ENCODE results near the gene ST8SIA6. TPM values are rescaled to one million over a fixed set of nuclear protein-coding genes. Genes with fewer than 3 reads are reported as not detected.

ST8SIA6 gene
- total RNA-seq, 4 donors from 2014 or later: 0.45 to 5.6 (median 1.5) TPM

DNA sequence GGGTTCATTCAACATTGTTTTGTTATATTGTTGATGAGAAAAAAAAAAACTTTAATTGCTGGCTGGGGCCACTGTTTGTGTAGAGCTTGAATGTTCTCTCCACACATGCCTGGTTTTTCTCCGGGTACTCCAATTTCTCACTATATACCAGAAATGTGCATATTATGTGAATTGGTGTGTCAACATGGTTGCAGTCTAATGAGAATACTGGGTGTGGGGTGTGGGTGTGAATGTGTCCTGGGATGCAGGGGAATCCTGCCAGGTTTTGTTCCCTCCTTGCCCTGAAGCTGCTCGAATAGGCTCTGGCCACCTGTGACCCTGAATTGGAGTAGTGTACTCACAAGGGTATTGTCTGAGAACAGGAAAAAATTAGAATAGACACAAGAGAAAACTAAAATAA lies 145.0 kb downstream of the ST8SIA6 start:
- no peaks in the 10 kb centered on the region for H3K4me1 ChIP-seq
- no peaks in the 10 kb centered on the region for H3K27me3 ChIP-seq
- DNase-seq: no peak
- H3K36me3 ChIP-seq: no peaks in the 10 kb centered on the region
- TF ChIP-seq, protein P1, sequence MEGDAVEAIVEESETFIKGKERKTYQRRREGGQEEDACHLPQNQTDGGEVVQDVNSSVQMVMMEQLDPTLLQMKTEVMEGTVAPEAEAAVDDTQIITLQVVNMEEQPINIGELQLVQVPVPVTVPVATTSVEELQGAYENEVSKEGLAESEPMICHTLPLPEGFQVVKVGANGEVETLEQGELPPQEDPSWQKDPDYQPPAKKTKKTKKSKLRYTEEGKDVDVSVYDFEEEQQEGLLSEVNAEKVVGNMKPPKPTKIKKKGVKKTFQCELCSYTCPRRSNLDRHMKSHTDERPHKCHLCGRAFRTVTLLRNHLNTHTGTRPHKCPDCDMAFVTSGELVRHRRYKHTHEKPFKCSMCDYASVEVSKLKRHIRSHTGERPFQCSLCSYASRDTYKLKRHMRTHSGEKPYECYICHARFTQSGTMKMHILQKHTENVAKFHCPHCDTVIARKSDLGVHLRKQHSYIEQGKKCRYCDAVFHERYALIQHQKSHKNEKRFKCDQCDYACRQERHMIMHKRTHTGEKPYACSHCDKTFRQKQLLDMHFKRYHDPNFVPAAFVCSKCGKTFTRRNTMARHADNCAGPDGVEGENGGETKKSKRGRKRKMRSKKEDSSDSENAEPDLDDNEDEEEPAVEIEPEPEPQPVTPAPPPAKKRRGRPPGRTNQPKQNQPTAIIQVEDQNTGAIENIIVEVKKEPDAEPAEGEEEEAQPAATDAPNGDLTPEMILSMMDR (IDR thresholded peaks at IDR 0.05): no peak
- no peak for TF ChIP-seq POLR2A (IDR thresholded peaks at IDR 0.05)
- no peak overlapping the region for H3K27ac ChIP-seq
- WGBS, 2 donors: 62 to 66% methylated on average over 2 of the region's 2 CpGs
- intact Hi-C loops (cut with DNase I): no loop called here
- H3K9me3 ChIP-seq: no peaks in the 10 kb centered on the region
- H3K4me3 ChIP-seq (replicated peaks in 1 of 3): no peak overlapping the region

- H3K4me3 ChIP-seq (replicated peaks in 1 of 3): no peak overlapping the region
- no peak for TF ChIP-seq POLR2A (IDR thresholded peaks at IDR 0.05)
- TF ChIP-seq, protein P1 (IDR thresholded peaks at IDR 0.05): no peak
- no peak for DNase-seq
- intact Hi-C loops (cut with DNase I): no loop called here
- H3K27me3 ChIP-seq: no peaks in the 10 kb centered on the region
- no peaks in the 10 kb centered on the region for H3K9me3 ChIP-seq
- no peaks in the 10 kb centered on the region for H3K4me1 ChIP-seq
- no peak overlapping the region for H3K27ac ChIP-seq
- 84 to 86% methylated on average over 3 of the region's 3 CpGs for WGBS, 2 donors
- no peaks in the 10 kb centered on the region for H3K36me3 ChIP-seq
Measured at GRCh38 chr10:17307123-17307522, 147.3 kb downstream of the ST8SIA6 start.

GRCh38 chr10:17292375-17292774 lies 162.0 kb downstream of the ST8SIA6 start:
- Histone ChIP-seq H3K4me3 (replicated peaks in 1 of 3) (no peak overlapping the region), H3K27me3 (no peaks in the 10 kb centered on the region), H3K36me3 (no peaks in the 10 kb centered on the region), H3K4me1 (peaks cover 0 to 3% of the 10 kb centered on the region in 2 donors), H3K9me3 (no peaks in the 10 kb centered on the region), H3K27ac (no peak overlapping the region)
- no peak for DNase-seq
- WGBS, 2 donors: 70 to 79% methylated on average over 4 of the region's 4 CpGs
- intact Hi-C loops (cut with DNase I): no loop called here
- no peak for TF ChIP-seq POLR2A (IDR thresholded peaks at IDR 0.05)
- TF ChIP-seq, protein P1 (IDR thresholded peaks at IDR 0.05): no peak

DNA sequence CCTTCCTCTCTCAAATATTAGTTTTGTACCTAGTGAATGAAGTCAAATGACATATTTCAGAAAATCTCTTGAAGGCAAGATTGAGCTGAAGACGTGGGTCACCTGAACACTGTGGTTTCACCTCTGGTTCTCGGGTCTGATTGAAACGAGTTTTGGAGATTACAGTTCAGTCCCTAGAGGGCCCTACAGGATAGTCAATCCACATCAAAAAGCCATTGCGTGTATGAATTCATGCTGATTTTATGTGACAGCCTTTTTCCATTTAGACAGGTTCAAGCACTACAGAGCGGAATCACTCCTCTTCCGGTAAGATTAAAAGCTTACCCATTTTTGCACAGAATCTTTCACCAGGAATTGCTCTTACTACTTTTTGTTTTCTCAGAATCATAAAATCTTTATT lies 164.2 kb downstream of the ST8SIA6 start:
- Histone ChIP-seq H3K4me1 (peaks cover 0 to 3% of the 10 kb centered on the region in 2 donors), H3K4me3 (replicated peaks in 1 of 3) (no peak overlapping the region), H3K36me3 (no peaks in the 10 kb centered on the region), H3K27ac (no peak overlapping the region), H3K9me3 (no peaks in the 10 kb centered on the region), H3K27me3 (no peaks in the 10 kb centered on the region)
- TF ChIP-seq, protein P1 (IDR thresholded peaks at IDR 0.05): no peak
- TF ChIP-seq POLR2A (IDR thresholded peaks at IDR 0.05): no peak
- intact Hi-C loops (cut with DNase I): no loop called here
- 53 to 72% methylated on average over 6 of the region's 6 CpGs for WGBS, 2 donors
- DNase-seq: no peak

DNA sequence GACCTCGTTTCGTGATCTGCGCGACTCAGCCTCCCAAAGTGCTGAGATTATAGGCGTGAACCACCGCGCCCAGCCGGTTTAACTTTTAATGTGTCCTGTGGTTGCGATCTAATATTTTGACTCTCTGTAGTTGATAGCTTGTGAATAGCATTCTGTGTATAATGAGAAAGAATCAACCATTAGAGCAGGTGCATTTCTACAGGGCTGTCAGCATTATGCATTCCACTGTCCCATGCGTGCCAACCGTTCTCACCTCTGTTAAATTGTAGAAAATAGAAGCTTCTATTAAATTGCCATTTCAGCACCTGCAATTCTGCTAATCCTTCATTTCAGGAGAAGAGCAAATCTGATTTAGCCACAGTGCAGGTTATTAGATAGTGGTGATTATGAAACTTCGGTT lies 164.6 kb downstream of the ST8SIA6 start:
- Histone ChIP-seq H3K4me1 (peaks cover 0 to 3% of the 10 kb centered on the region in 2 donors), H3K36me3 (no peaks in the 10 kb centered on the region), H3K27ac (no peak overlapping the region), H3K27me3 (no peaks in the 10 kb centered on the region), H3K4me3 (replicated peaks in 1 of 3) (no peak overlapping the region), H3K9me3 (no peaks in the 10 kb centered on the region)
- TF ChIP-seq, protein P1 (IDR thresholded peaks at IDR 0.05): no peak
- TF ChIP-seq POLR2A (IDR thresholded peaks at IDR 0.05): no peak
- no peak for DNase-seq
- intact Hi-C loops (cut with DNase I): no loop called here
- WGBS, 2 donors: 95 to 96% methylated on average over 12 of the region's 12 CpGs
